Osteoblast (primary cell): ENCODE data around the gene ADAM17. TPM values are rescaled to one million over a fixed set of nuclear protein-coding genes. Genes with fewer than 3 reads are reported as not detected.

Source experiments
- DNase-seq: peaks from one replicate; pipeline ENCODE4 v3.0.0; 2011; ENCODE audit warnings: low spot score, mixed read lengths; ENCODE audit not compliant: insufficient read length; ENCODE audit errors: missing footprints
- H2AFZ ChIP-seq: 2 replicates; pipeline ENCODE4 v1.6.0; 2011; ENCODE audit warnings: mild to moderate bottlenecking, low read length
- H3K27ac ChIP-seq: 2 replicates; pipeline ENCODE4 v1.5.1; 2011; ENCODE audit warnings: mild to moderate bottlenecking, low read depth, low read length, moderate library complexity
- H3K27me3 ChIP-seq: 2 replicates; pipeline ENCODE4 v1.6.0; 2012; ENCODE audit warnings: mild to moderate bottlenecking, control low read depth, inconsistent platforms, low read length, moderate library complexity; ENCODE audit not compliant: insufficient read depth
- H3K36me3 ChIP-seq: 2 replicates; pipeline ENCODE4 v1.5.1; 2011; ENCODE audit warnings: mild to moderate bottlenecking, low read length, control low read depth, moderate library complexity; ENCODE audit not compliant: insufficient read depth
- H3K4me1 ChIP-seq: 2 replicates; pipeline ENCODE4 v1.5.1; 2011; ENCODE audit warnings: mild to moderate bottlenecking, low read length, control low read depth, moderate library complexity; ENCODE audit not compliant: insufficient read depth
- H3K4me2 ChIP-seq: 2 replicates; pipeline ENCODE4 v1.6.0; 2011; ENCODE audit warnings: mild to moderate bottlenecking, low read length; ENCODE audit not compliant: insufficient read depth
- H3K4me3 ChIP-seq: fragments of 200-600 bp; sonication (generic); 3 replicates; pipeline ENCODE4 v1.5.1; 2012; ENCODE audit warnings: mild to moderate bottlenecking, low read length, inconsistent platforms; ENCODE audit not compliant: insufficient read depth
- H3K79me2 ChIP-seq: 2 replicates; pipeline ENCODE4 v1.6.0; 2012; ENCODE audit warnings: mild to moderate bottlenecking, low read length, control low read depth, inconsistent platforms; ENCODE audit not compliant: insufficient read depth
- H3K9me3 ChIP-seq: 2 replicates; pipeline ENCODE4 v1.5.1; 2011; ENCODE audit warnings: low read depth, low read length, control low read depth
- H4K20me1 ChIP-seq: 2 replicates; pipeline ENCODE4 v1.6.0; 2012; ENCODE audit warnings: mild to moderate bottlenecking, low read length, control low read depth; ENCODE audit not compliant: insufficient read depth
- CTCF ChIP-seq: IDR thresholded peaks from 2 replicates; pipeline ENCODE4 v1.5.1; 2011; ENCODE audit warnings: mild to moderate bottlenecking, low read depth, low read length, moderate library complexity; ENCODE audit errors: extremely low read depth
- total RNA-seq: library from RNA; depleted of rRNA; stranded (reverse); fragments of >200 nt; gene quantifications from 2 replicates; pipeline ENCODE4 v1.2.3, GENCODE V29; 2012

ADAM17 gene
- total RNA-seq, 1 donor: 69.1 TPM

- Histone ChIP-seq H3K4me2 (no peak overlapping the region), H3K4me3 (no peak overlapping the region), H4K20me1 (no peaks in the 10 kb centered on the region), H3K36me3 (peaks cover 16% of the 10 kb centered on the region), H3K79me2 (peaks cover 12% of the 10 kb centered on the region), H3K27ac (no peak overlapping the region), H2AFZ (no peak overlapping the region), H3K9me3 (no peaks in the 10 kb centered on the region), H3K4me1 (peaks cover 12% of the 10 kb centered on the region), H3K27me3 (no peaks in the 10 kb centered on the region)
- DNase-seq: no peak
- TF ChIP-seq CTCF: no peak
Observed at GRCh38 chr2:9471206-9471605, 84.4 kb downstream of the ADAM17 start.

GRCh38 chr2:9467687-9468086 lies 87.9 kb downstream of the ADAM17 start:
- no peak overlapping the region for H3K4me2 ChIP-seq
- no peak overlapping the region for H3K27ac ChIP-seq
- no peak overlapping the region for H3K4me3 ChIP-seq
- H3K79me2 ChIP-seq: no peaks in the 10 kb centered on the region
- no peaks in the 10 kb centered on the region for H3K27me3 ChIP-seq
- H2AFZ ChIP-seq: no peak overlapping the region
- DNase-seq: no peak
- no peaks in the 10 kb centered on the region for H3K9me3 ChIP-seq
- no peaks in the 10 kb centered on the region for H4K20me1 ChIP-seq
- H3K4me1 ChIP-seq: peaks cover 4% of the 10 kb centered on the region
- peaks cover 26% of the 10 kb centered on the region for H3K36me3 ChIP-seq
- TF ChIP-seq CTCF: no peak

GRCh38 chr2:9466147-9466683 lies 89.4 kb downstream of the ADAM17 start:
- H3K4me3 ChIP-seq: no peak overlapping the region
- H3K27me3 ChIP-seq: no peaks in the 10 kb centered on the region
- H3K27ac ChIP-seq: no peak overlapping the region
- no peak overlapping the region for H3K4me2 ChIP-seq
- no peak overlapping the region for H2AFZ ChIP-seq
- H3K9me3 ChIP-seq: no peaks in the 10 kb centered on the region
- DNase-seq: no peak
- peaks cover 4% of the 10 kb centered on the region for H3K4me1 ChIP-seq
- no peaks in the 10 kb centered on the region for H4K20me1 ChIP-seq
- H3K79me2 ChIP-seq: no peaks in the 10 kb centered on the region
- no peak for TF ChIP-seq CTCF
- H3K36me3 ChIP-seq: peaks cover 25% of the 10 kb centered on the region

- H3K27ac ChIP-seq: no peak overlapping the region
- TF ChIP-seq CTCF: no peak
- DNase-seq: no peak
- H3K36me3 ChIP-seq: peaks cover 23% of the 10 kb centered on the region
- H3K27me3 ChIP-seq: no peaks in the 10 kb centered on the region
- no peak overlapping the region for H2AFZ ChIP-seq
- H3K4me1 ChIP-seq: peaks cover 4% of the 10 kb centered on the region
- H3K4me2 ChIP-seq: no peak overlapping the region
- no peaks in the 10 kb centered on the region for H4K20me1 ChIP-seq
- H3K79me2 ChIP-seq: no peaks in the 10 kb centered on the region
- H3K4me3 ChIP-seq: no peak overlapping the region
- no peaks in the 10 kb centered on the region for H3K9me3 ChIP-seq
Observed at GRCh38 chr2:9465170-9465569, 90.5 kb downstream of the ADAM17 start.
